GM12891 (cell line): ENCODE measurements around the gene CFAP73.

Experiments
- POLR2A ChIP-seq: IDR thresholded peaks from 2 replicates; pipeline ENCODE4 v1.6.1; 2011; ENCODE audit warnings: low read depth, low read length, control low read depth
- POLR2AphosphoS5 ChIP-seq: IDR thresholded peaks from 2 replicates; pipeline ENCODE4 v1.6.1; 2011; ENCODE audit warnings: low read depth, low read length, control low read depth
- TAF1 ChIP-seq: IDR thresholded peaks from 2 replicates; pipeline ENCODE4 v1.6.1; 2011; ENCODE audit warnings: low read depth, low read length, control low read depth

DNA sequence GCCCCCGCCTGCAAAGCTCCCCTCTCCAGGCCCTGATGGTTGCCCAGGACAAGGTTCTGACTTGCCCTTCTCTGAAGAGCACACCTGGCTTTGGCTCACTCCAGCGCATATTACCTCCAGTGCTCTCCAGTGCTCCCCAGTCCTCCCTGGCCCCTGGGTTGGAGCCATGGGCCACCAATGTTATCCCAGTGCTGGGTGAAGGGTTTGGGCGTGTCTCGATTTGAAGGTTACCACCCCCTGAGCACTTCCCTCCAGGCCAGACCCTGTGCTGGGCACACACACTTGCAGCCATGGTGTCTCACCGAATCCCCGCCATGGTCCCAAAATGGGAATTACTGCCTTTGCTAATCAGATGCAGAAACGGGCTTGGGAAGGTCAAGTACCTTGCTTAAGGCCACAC, 47.1 kb downstream of the CFAP73 start:
- TF ChIP-seq POLR2AphosphoS5 (no peak), POLR2A (no peak; the same call in 1 of the 2 replicates), TAF1 (no peak)
